Liver (tissue), 9 donors: Measurements from ENCODE around the gene SV2B. TPM values are rescaled to one million over a fixed set of nuclear protein-coding genes. Genes with fewer than 3 reads are reported as not detected.

ENCODE experiments used
- DNase-seq: peaks from one replicate; pipeline ENCODE4 v3.0.0-alpha.2; 2017; ENCODE audit warnings: low spot score
- H3K27ac ChIP-seq, 2 donors: one replicate each; pipeline ENCODE4 v1.7.0; 2013; ENCODE audit warnings: inconsistent platforms in 2 of 2, low read length in 2 of 2, control low read depth in 1 of 2, low read depth in 1 of 2, mild to moderate bottlenecking in 1 of 2
- H3K27me3 ChIP-seq, 4 donors: one replicate each; pipeline versions ENCODE4 v1.6.1 to v1.7.0; 2013; ENCODE audit warnings: low read length in 3 of 4, inconsistent platforms in 1 of 4, mild to moderate bottlenecking in 1 of 4, moderate library complexity in 1 of 4; ENCODE audit not compliant: control insufficient read depth in 4 of 4, insufficient read depth in 4 of 4
- H3K36me3 ChIP-seq, 4 donors: one replicate each; pipeline versions ENCODE4 v1.6.1 to v1.7.0; 2013; ENCODE audit warnings: low read length in 3 of 4, mild to moderate bottlenecking in 3 of 4, low read depth in 1 of 4, moderate library complexity in 1 of 4; ENCODE audit not compliant: control insufficient read depth in 4 of 4, insufficient read depth in 3 of 4
- H3K4me1 ChIP-seq, 4 donors: one replicate each; pipeline versions ENCODE4 v1.6.1 to v1.7.0; 2013; ENCODE audit warnings: low read length in 3 of 4, mild to moderate bottlenecking in 3 of 4, moderate library complexity in 1 of 4; ENCODE audit not compliant: control insufficient read depth in 4 of 4, insufficient read depth in 4 of 4
- H3K4me3 ChIP-seq, 3 donors: one replicate each; pipeline versions ENCODE4 v1.6.1 to v1.7.0; 2013; ENCODE audit warnings: low read length in 3 of 3, control low read depth in 1 of 3, low read depth in 1 of 3, mild to moderate bottlenecking in 1 of 3
- H3K9ac ChIP-seq, 2 donors: one replicate each; pipeline ENCODE4 v1.7.0; 2013; ENCODE audit warnings: low read length in 2 of 2, mild to moderate bottlenecking in 2 of 2, moderate library complexity in 2 of 2, control low read depth in 1 of 2, low read depth in 1 of 2
- H3K9me3 ChIP-seq, 4 donors: one replicate each; pipeline versions ENCODE4 v1.6.1 to v1.7.0; 2013; ENCODE audit warnings: low read length in 3 of 4; ENCODE audit not compliant: control insufficient read depth in 4 of 4
- ATF3 ChIP-seq: IDR thresholded peaks from 2 replicates; pipeline ENCODE4 v1.6.1; 2016; ENCODE audit warnings: antibody characterized with exemption
- CTCF ChIP-seq: fragments of 150-350 bp; IDR thresholded peaks from 2 replicates; pipeline ENCODE4 v1.5.1; 2017; ENCODE audit warnings: improper control_type of control experiment, low read depth, low read length; ENCODE audit not compliant: missing input control
- EGR1 ChIP-seq, 2 donors: IDR thresholded peaks; 2 replicates each; pipeline ENCODE4 v1.6.1; 2016 to 2018; ENCODE audit warnings: antibody characterized with exemption in 2 of 2, low read depth in 2 of 2
- FOXA2 ChIP-seq: IDR thresholded peaks from 2 replicates; pipeline ENCODE4 v1.6.1; 2016; ENCODE audit warnings: antibody characterized with exemption
- GABPA ChIP-seq, 2 donors: IDR thresholded peaks in 1 of 2; conservative IDR thresholded peaks in 1 of 2; 2 replicates each; pipeline ENCODE4 v1.6.1; 2016; ENCODE audit warnings: antibody characterized with exemption in 2 of 2, mild to moderate bottlenecking in 1 of 2, moderate library complexity in 1 of 2
- HNF4A ChIP-seq, 2 donors: conservative IDR thresholded peaks; 2 replicates each; pipeline ENCODE4 v1.6.1; 2016; ENCODE audit warnings: antibody characterized with exemption in 2 of 2, mild to moderate bottlenecking in 2 of 2
- HNF4G ChIP-seq: IDR thresholded peaks from 2 replicates; pipeline ENCODE4 v1.6.1; 2016; ENCODE audit warnings: antibody characterized with exemption
- JUND ChIP-seq, 2 donors: IDR thresholded peaks; 2 replicates each; pipeline ENCODE4 v1.6.1; 2016; ENCODE audit warnings: antibody characterized with exemption in 2 of 2
- MAX ChIP-seq: IDR thresholded peaks from 2 replicates; pipeline ENCODE4 v1.6.1; 2016; ENCODE audit warnings: antibody characterized with exemption
- NR2F2 ChIP-seq: IDR thresholded peaks from 2 replicates; pipeline ENCODE4 v1.6.1; 2016; ENCODE audit warnings: antibody characterized with exemption
- RAD21 ChIP-seq, 2 donors: IDR thresholded peaks; 2 replicates each; pipeline ENCODE4 v1.6.1; 2016; ENCODE audit warnings: antibody characterized with exemption in 2 of 2, mild to moderate bottlenecking in 2 of 2
- REST ChIP-seq: IDR thresholded peaks from 2 replicates; pipeline ENCODE4 v1.6.1; 2016; ENCODE audit warnings: antibody characterized with exemption, mild to moderate bottlenecking
- RXRA ChIP-seq, 2 donors: IDR thresholded peaks; 2 replicates each; pipeline ENCODE4 v1.6.1; 2017 to 2018; ENCODE audit warnings: antibody characterized with exemption in 2 of 2, mild to moderate bottlenecking in 1 of 2
- SP1 ChIP-seq: IDR thresholded peaks from 2 replicates; pipeline ENCODE4 v1.6.1; 2018; ENCODE audit warnings: antibody characterized with exemption, mild to moderate bottlenecking
- TAF1 ChIP-seq: conservative IDR thresholded peaks from 2 replicates; pipeline ENCODE4 v1.6.1; 2016; ENCODE audit warnings: antibody characterized with exemption, mild to moderate bottlenecking
- YY1 ChIP-seq: IDR thresholded peaks from 2 replicates; pipeline ENCODE4 v1.6.1; 2016; ENCODE audit warnings: antibody characterized with exemption, mild to moderate bottlenecking
- WGBS: extraction: QIAGEN DNeasy Blood & Tissue Kit; methylation state at CpG from one replicate; pipeline ENCODE4 v1.1.7; 2013; 5-methylcytosine and 5-hydroxymethylcytosine counted together
- polyA plus RNA-seq, 2 donors: library from polyadenylated mRNA; stranded (reverse) in 1 of 2; unstranded in 1 of 2; fragments of 200-250 nt in 1 of 2; fragments of >200 nt in 1 of 2; fragmentation: Nextera tagmentation in 1 of 2; extraction: Ambion mirVana in 1 of 2; gene quantifications; one replicate each; pipeline versions ENCODE4 v1.2.1 to v1.2.3, GENCODE V29; 2013 to 2015
- total RNA-seq, 2 donors: library from RNA; depleted of rRNA; stranded (reverse); fragments of >200 nt; gene quantifications; one replicate each; pipeline ENCODE4 v1.2.3, GENCODE V29; 2014
- TF ChIP-seq, protein P1 (sequence below): IDR thresholded peaks from 2 replicates; pipeline ENCODE4 v1.6.1; 2016; ENCODE audit warnings: antibody characterized with exemption
- donor health status: healthy.
- donor health status: healthy.
- donor health status: healthy.
- donor health status: healthy.
- donor health status: healthy.

The SV2B gene
- total and polyA plus RNA-seq, 4 donors: 0.08 to 0.16 (median 0.09) TPM; not detected in 1

GRCh38 chr15:91308855-91309254 is 208.8 kb downstream of the SV2B start:
- no peak overlapping the region for H3K9ac ChIP-seq
- no peaks in the 10 kb centered on the region for H3K27me3 ChIP-seq
- no peaks in the 10 kb centered on the region for H3K9me3 ChIP-seq
- H3K4me1 ChIP-seq: peaks cover 0 to 8% (median 6%) of the 10 kb centered on the region in 4 donors
- no peaks in the 10 kb centered on the region for H3K36me3 ChIP-seq
- no peak overlapping the region for H3K4me3 ChIP-seq
- no peak overlapping the region for H3K27ac ChIP-seq
- 80% methylated on average over 4 of the region's 4 CpGs for WGBS
- no peak for DNase-seq
- TF ChIP-seq FOXA2 (no peak), YY1 (no peak), REST (no peak), JUND (IDR thresholded peaks at IDR 0.05) (no peak), GABPA (IDR thresholded peaks at IDR 0.05 in 1 of 2, conservative IDR thresholded peaks at IDR 0.05 in 1 of 2) (no peak), ATF3 (no peak), SP1 (no peak), CTCF (no peak), RXRA (IDR thresholded peaks at IDR 0.05) (no peak), EGR1 (IDR thresholded peaks at IDR 0.05; ENCODE audit: low read depth in 2 of 2) (no peak), RAD21 (IDR thresholded peaks at IDR 0.05) (no peak), NR2F2 (no peak), TAF1 (no peak), MAX (no peak), HNF4A (conservative IDR thresholded peaks at IDR 0.05) (no peak), HNF4G (no peak)
- TF ChIP-seq, protein P1, sequence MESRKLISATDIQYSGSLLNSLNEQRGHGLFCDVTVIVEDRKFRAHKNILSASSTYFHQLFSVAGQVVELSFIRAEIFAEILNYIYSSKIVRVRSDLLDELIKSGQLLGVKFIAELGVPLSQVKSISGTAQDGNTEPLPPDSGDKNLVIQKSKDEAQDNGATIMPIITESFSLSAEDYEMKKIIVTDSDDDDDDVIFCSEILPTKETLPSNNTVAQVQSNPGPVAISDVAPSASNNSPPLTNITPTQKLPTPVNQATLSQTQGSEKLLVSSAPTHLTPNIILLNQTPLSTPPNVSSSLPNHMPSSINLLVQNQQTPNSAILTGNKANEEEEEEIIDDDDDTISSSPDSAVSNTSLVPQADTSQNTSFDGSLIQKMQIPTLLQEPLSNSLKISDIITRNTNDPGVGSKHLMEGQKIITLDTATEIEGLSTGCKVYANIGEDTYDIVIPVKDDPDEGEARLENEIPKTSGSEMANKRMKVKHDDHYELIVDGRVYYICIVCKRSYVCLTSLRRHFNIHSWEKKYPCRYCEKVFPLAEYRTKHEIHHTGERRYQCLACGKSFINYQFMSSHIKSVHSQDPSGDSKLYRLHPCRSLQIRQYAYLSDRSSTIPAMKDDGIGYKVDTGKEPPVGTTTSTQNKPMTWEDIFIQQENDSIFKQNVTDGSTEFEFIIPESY: no peak

DNA sequence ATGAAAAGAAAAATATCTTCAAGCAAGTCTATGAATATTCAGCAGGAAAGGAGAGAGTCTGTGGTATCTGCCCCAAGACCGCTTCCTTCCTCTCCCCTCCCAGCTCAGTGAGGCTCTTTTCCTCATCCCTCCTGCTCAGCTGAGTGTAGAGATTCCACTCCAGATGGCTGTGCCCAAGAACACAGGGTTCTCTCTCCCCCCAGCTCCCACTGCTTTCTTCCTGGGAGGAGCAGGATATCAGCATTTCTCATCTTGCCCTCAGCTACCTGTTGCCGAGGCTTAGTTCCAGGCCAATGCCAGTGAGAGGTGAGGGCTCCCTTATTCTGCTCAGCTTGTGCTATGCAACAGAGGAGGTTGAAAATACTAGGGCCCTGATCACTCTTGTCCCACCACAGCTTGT is 211.9 kb downstream of the SV2B start:
- H3K27ac ChIP-seq: no peak overlapping the region
- H3K36me3 ChIP-seq: no peaks in the 10 kb centered on the region
- H3K4me3 ChIP-seq: no peak overlapping the region
- 72% methylated on average over 2 of the region's 2 CpGs for WGBS
- H3K9me3 ChIP-seq: no peaks in the 10 kb centered on the region
- peaks cover 0 to 8% (median 6%) of the 10 kb centered on the region in 4 donors for H3K4me1 ChIP-seq
- DNase-seq: no peak
- no peak overlapping the region for H3K9ac ChIP-seq
- no peaks in the 10 kb centered on the region for H3K27me3 ChIP-seq
- TF ChIP-seq, protein P1: no peak
- no peak for TF ChIP-seq RXRA (IDR thresholded peaks at IDR 0.05)
- TF ChIP-seq RAD21 (IDR thresholded peaks at IDR 0.05): no peak
- TF ChIP-seq HNF4G: no peak
- TF ChIP-seq SP1: no peak
- TF ChIP-seq EGR1 (IDR thresholded peaks at IDR 0.05; ENCODE audit: low read depth in 2 of 2): no peak
- no peak for TF ChIP-seq GABPA (IDR thresholded peaks at IDR 0.05 in 1 of 2, conservative IDR thresholded peaks at IDR 0.05 in 1 of 2)
- no peak for TF ChIP-seq REST
- no peak for TF ChIP-seq FOXA2
- TF ChIP-seq YY1: no peak
- no peak for TF ChIP-seq NR2F2
- no peak for TF ChIP-seq ATF3
- TF ChIP-seq HNF4A (conservative IDR thresholded peaks at IDR 0.05): no peak
